A673 (cell line): ENCODE measurements around the gene CXCR2.

Source experiments
- EZH2 ChIP-seq: fragments of 200-600 bp; sonication (generic); IDR thresholded peaks from 2 replicates; pipeline ENCODE4 v1.6.1; 2017; ENCODE audit warnings: borderline replicate concordance, low read depth, mild to moderate bottlenecking, mixed read lengths, antibody characterized with exemption, low read length; ENCODE audit not compliant: poor library complexity, severe bottlenecking
- TF ChIP-seq, protein P1 (sequence below): fragments of 300-800, 200-600 bp; sonication (generic); conservative IDR thresholded peaks from 2 replicates; pipeline ENCODE4 v1.5.1; 2017; ENCODE audit warnings: low read depth, mild to moderate bottlenecking, antibody characterized with exemption, low read length, moderate library complexity, mixed read lengths

DNA sequence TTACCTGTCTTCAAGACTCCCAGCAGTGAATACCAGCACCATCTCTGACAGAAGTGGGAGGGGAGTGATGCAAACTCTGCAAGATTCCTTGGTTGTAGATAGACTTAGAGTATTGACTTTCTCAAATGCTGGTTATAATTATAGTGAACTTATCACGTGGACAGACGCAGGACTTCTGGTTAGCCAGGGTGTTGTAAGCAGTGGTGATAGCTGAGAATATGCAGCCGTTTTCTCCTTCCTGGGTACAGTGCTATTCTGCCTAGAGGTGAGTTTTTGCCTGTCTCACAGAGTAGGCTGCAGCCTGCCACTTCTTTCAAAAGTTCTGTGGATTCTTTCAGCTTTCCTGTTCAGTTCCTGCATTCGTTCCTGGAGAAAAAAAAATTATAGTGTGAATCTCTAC lies 733 bp upstream of the CXCR2 start:
- TF ChIP-seq EZH2: no peak
- TF ChIP-seq, protein P1, sequence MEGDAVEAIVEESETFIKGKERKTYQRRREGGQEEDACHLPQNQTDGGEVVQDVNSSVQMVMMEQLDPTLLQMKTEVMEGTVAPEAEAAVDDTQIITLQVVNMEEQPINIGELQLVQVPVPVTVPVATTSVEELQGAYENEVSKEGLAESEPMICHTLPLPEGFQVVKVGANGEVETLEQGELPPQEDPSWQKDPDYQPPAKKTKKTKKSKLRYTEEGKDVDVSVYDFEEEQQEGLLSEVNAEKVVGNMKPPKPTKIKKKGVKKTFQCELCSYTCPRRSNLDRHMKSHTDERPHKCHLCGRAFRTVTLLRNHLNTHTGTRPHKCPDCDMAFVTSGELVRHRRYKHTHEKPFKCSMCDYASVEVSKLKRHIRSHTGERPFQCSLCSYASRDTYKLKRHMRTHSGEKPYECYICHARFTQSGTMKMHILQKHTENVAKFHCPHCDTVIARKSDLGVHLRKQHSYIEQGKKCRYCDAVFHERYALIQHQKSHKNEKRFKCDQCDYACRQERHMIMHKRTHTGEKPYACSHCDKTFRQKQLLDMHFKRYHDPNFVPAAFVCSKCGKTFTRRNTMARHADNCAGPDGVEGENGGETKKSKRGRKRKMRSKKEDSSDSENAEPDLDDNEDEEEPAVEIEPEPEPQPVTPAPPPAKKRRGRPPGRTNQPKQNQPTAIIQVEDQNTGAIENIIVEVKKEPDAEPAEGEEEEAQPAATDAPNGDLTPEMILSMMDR: no peak
